Smooth muscle cell (in vitro differentiated cells): Measurements from ENCODE around the gene RBM47. TPM values are rescaled to one million over a fixed set of nuclear protein-coding genes. Genes with fewer than 3 reads are reported as not detected.

ENCODE experiments used
- DNase-seq: peaks from one replicate; lab custom pipeline; 2025; ENCODE audit not compliant: unreplicated experiment; lab: John Stamatoyannopoulos, UW
- H2AFZ ChIP-seq: fragments of 200-600 bp; sonication (generic); 2 replicates; pipeline ENCODE4 v1.6.0; 2016; ENCODE audit warnings: antibody characterized with exemption, low read depth, mild to moderate bottlenecking
- H3F3A ChIP-seq: fragments of 200-600 bp; sonication (generic); 2 replicates; pipeline ENCODE4 v1.6.0; 2017; ENCODE audit warnings: antibody characterized with exemption, low read depth
- H3K27ac ChIP-seq: fragments of 200-600 bp; sonication (generic); 2 replicates; pipeline ENCODE4 v1.5.1; 2016; ENCODE audit warnings: low read depth, mild to moderate bottlenecking
- H3K27me3 ChIP-seq: fragments of 200-600 bp; sonication (generic); 2 replicates; pipeline ENCODE4 v1.6.1; 2016; ENCODE audit warnings: low read depth, mild to moderate bottlenecking
- H3K36me3 ChIP-seq: fragments of 200-600 bp; sonication (generic); 2 replicates; pipeline ENCODE4 v1.5.1; 2016; ENCODE audit warnings: low read depth
- H3K4me1 ChIP-seq: fragments of 200-600 bp; sonication (generic); 2 replicates; pipeline ENCODE4 v1.5.1; 2016; ENCODE audit warnings: low read depth
- H3K4me2 ChIP-seq: fragments of 200-600 bp; sonication (generic); 2 replicates; pipeline ENCODE4 v1.6.0; 2016; ENCODE audit warnings: mild to moderate bottlenecking
- H3K4me3 ChIP-seq: fragments of 200-600 bp; sonication (generic); 2 replicates; pipeline ENCODE4 v1.5.1; 2016; ENCODE audit warnings: mild to moderate bottlenecking
- H3K79me2 ChIP-seq: fragments of 200-600 bp; sonication (generic); 2 replicates; pipeline ENCODE4 v1.6.0; 2016; ENCODE audit warnings: low read depth, mild to moderate bottlenecking
- H3K9ac ChIP-seq: fragments of 200-600 bp; sonication (generic); 2 replicates; pipeline ENCODE4 v1.6.0; 2016; ENCODE audit warnings: low read depth
- H3K9me3 ChIP-seq: fragments of 200-600 bp; sonication (generic); replicated peaks from 2 replicates; pipeline ENCODE4 v1.5.1; 2016; ENCODE audit warnings: low read depth
- H4K20me1 ChIP-seq: fragments of 200-600 bp; sonication (generic); 2 replicates; pipeline ENCODE4 v1.6.0; 2016; ENCODE audit warnings: low read depth
- CTCF ChIP-seq: fragments of 200-600 bp; sonication (generic); IDR thresholded peaks from 2 replicates; pipeline ENCODE4 v1.5.1; 2017; ENCODE audit warnings: borderline replicate concordance, mild to moderate bottlenecking, antibody characterized with exemption; ENCODE audit not compliant: insufficient read depth, poor library complexity, severe bottlenecking
- WGBS: methylation state at CpG from one replicate; pipeline ENCODE4 v1.1.7; 2016; ENCODE audit warnings: low lambda C conversion rate; 5-methylcytosine and 5-hydroxymethylcytosine counted together
- polyA plus RNA-seq: library from polyadenylated mRNA; unstranded; fragments of >200 nt; fragmentation: Nextera tagmentation; extraction: Ambion mirVana; gene quantifications from 2 replicates; pipeline ENCODE4 v1.2.1, GENCODE V29; 2016
- total RNA-seq: library from RNA; depleted of rRNA; stranded (reverse); fragments of >200 nt; gene quantifications from 2 replicates; pipeline ENCODE4 v1.2.3, GENCODE V29; 2014

RBM47 gene
- total and polyA plus RNA-seq, 2 experiments from 2014 or later: 3.4 to 5.5 TPM

GRCh38 chr4:40586034-40586433, 43.6 kb downstream of the RBM47 start:
- no peak overlapping the region for H2AFZ ChIP-seq
- no peak overlapping the region for H3K4me2 ChIP-seq
- H4K20me1 ChIP-seq: no peaks in the 10 kb centered on the region
- no peak overlapping the region for H3K4me3 ChIP-seq
- H3K27me3 ChIP-seq: no peaks in the 10 kb centered on the region
- peaks cover 5% of the 10 kb centered on the region for H3F3A ChIP-seq
- H3K79me2 ChIP-seq: no peaks in the 10 kb centered on the region
- H3K4me1 ChIP-seq: peaks cover 21% of the 10 kb centered on the region
- DNase-seq: no peak
- no peak overlapping the region for H3K9ac ChIP-seq
- H3K36me3 ChIP-seq: no peaks in the 10 kb centered on the region
- 62% methylated on average over 2 of the region's 2 CpGs for WGBS
- no peak for TF ChIP-seq CTCF
- H3K9me3 ChIP-seq: no peaks in the 10 kb centered on the region
- H3K27ac ChIP-seq: no peak overlapping the region

- no peak overlapping the region for H3K4me3 ChIP-seq
- H4K20me1 ChIP-seq: no peaks in the 10 kb centered on the region
- H2AFZ ChIP-seq: no peak overlapping the region
- no peaks in the 10 kb centered on the region for H3K9me3 ChIP-seq
- H3K27ac ChIP-seq: no peak overlapping the region
- H3K36me3 ChIP-seq: no peaks in the 10 kb centered on the region
- no peak overlapping the region for H3K9ac ChIP-seq
- H3K27me3 ChIP-seq: no peaks in the 10 kb centered on the region
- H3K79me2 ChIP-seq: no peaks in the 10 kb centered on the region
- H3K4me1 ChIP-seq: peaks cover 21% of the 10 kb centered on the region
- DNase-seq: no peak
- no peak for TF ChIP-seq CTCF
- WGBS: 93% methylated on average over 8 of the region's 8 CpGs
- H3K4me2 ChIP-seq: no peak overlapping the region
- H3F3A ChIP-seq: peaks cover 5% of the 10 kb centered on the region
Measured at GRCh38 chr4:40585201-40585799, 44.4 kb downstream of the RBM47 start.

- H3K4me2 ChIP-seq: no peak overlapping the region
- no peak overlapping the region for H3K4me3 ChIP-seq
- no peak overlapping the region for H3K27ac ChIP-seq
- H3K9me3 ChIP-seq: no peaks in the 10 kb centered on the region
- peaks cover 21% of the 10 kb centered on the region for H3K4me1 ChIP-seq
- no peaks in the 10 kb centered on the region for H3K36me3 ChIP-seq
- H3K79me2 ChIP-seq: no peaks in the 10 kb centered on the region
- no peaks in the 10 kb centered on the region for H3K27me3 ChIP-seq
- no peak for DNase-seq
- no peak overlapping the region for H2AFZ ChIP-seq
- TF ChIP-seq CTCF: no peak
- H3K9ac ChIP-seq: no peak overlapping the region
- 96% methylated on average over 3 of the region's 3 CpGs for WGBS
- H3F3A ChIP-seq: peaks cover 5% of the 10 kb centered on the region
- H4K20me1 ChIP-seq: no peaks in the 10 kb centered on the region
Measured at GRCh38 chr4:40584517-40585141, 45.0 kb downstream of the RBM47 start.
